Left cardiac atrium (tissue), 4 donors: ENCODE results near the gene NAT14. TPM values are rescaled to one million over a fixed set of nuclear protein-coding genes. Genes with fewer than 3 reads are reported as not detected.
A peak's percentile ranks its signal among the peaks of the same experiment; 100 is the strongest.

ENCODE experiments used
- ATAC-seq, 2 donors: fragments of 200-7000 bp; cut with Tn5 transposase; one replicate each; pipeline ENCODE4 v1.9.1; 2020; ENCODE audit warnings: mild to moderate bottlenecking in 2 of 2, moderate library complexity in 2 of 2
- DNase-seq: peaks from one replicate; pipeline ENCODE4 v3.0.0-alpha.2; 2020
- intact Hi-C, 2 donors: fragments of 100-400 bp; cut with DNase I; formaldehyde crosslinking; loops; one replicate each; pipeline versions ENCODE4 v1.14.1 to v1.15.1; 2022 to 2023
- total RNA-seq, 2 donors: library from RNA; stranded (reverse); fragmentation: NEBNext Ultra II Directional; extraction: Animal tissue kit (Norgen Biotek cat#: 25700); gene quantifications; one replicate each; pipeline ENCODE4 v1.2.1, GENCODE V29; 2021
- donor health status: DM: no; HTN: yes; CAD: no.
- donor health status: DM: no; HTN: yes; CAD: no; lungs with severe emphysema.
- donor health status: DM: yes; HTN: yes; CAD: no.
- donor health status: Dilated cardiomyopathy.

Gene NAT14
- total RNA-seq, 2 donors from 2014 or later: 9.2 to 13.7 TPM

DNA sequence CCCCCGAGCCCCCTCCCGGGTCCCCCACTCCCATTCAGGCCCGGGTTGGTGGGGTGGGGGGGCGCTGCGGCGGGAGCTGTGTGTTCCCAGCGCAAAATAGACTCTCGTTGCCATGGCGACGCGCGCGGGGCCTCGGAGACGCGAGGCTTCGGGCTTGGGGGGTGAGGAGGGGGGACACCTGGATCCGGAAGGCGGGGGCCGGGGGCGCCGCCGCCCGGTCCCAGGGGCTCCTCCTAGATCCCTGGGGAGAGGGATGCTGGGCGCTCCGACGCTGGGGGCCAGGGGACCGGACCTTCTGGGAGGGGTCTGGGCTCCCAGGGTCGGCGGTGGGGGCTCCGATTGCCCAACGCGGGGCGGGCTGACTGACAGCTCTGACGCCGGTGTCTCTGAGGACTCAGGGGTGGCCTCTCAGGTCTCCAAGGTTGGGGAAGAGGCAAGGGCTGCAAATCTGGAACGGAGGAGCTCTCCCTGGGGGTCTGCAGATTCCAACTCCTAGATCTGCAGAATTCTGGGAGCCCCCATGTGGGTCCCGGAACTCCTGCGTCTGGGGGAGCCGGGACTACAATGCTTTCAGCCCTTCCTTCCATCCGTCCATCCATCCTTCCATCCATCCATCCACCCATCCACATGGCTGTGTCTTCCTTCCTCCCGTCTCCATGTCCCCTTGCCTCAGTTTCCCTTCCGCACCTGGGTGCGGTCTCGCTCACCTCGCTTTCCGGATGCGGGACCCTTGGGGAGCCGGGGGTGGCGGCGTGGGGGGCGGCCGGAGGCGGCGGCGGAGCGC lies 32.8 kb upstream of the NAT14 start:
- DNase-seq: no peak
- ATAC-seq: no peak
- intact Hi-C loops: no loop called here

DNA sequence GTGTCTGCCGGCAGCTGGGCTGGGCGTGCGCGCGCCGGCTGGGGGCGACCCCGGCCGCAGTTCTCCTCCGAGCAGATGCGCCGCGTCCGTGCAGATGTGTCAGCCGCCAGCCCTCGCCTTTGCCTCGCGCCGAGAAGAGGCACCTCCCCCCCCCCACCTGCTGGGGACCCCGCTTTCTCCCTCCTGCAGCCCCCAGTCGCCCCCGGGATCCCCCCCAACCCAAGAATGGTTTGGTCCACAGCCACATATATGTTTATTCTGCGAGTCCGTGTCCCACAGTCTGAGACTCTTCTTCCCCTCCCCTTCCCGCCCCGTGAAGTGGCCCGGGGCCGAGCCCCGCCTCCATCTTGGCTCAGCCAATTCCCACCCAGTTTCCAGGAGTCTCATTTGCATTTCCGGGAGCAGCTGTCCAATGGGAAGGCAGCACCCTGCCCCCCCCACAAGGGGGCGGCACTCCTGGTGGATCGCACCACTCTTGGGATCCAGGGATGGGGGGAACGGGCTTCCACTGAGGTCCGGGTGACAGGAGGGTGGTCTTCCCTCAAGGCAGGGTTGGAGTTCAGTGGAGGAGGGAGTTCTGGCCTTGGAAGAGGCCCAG lies 32.1 kb upstream of the NAT14 start:
- peak; percentile 79 for DNase-seq
- peak; percentile 87 to 90 for ATAC-seq
- intact Hi-C loops: no loop called here

DNA sequence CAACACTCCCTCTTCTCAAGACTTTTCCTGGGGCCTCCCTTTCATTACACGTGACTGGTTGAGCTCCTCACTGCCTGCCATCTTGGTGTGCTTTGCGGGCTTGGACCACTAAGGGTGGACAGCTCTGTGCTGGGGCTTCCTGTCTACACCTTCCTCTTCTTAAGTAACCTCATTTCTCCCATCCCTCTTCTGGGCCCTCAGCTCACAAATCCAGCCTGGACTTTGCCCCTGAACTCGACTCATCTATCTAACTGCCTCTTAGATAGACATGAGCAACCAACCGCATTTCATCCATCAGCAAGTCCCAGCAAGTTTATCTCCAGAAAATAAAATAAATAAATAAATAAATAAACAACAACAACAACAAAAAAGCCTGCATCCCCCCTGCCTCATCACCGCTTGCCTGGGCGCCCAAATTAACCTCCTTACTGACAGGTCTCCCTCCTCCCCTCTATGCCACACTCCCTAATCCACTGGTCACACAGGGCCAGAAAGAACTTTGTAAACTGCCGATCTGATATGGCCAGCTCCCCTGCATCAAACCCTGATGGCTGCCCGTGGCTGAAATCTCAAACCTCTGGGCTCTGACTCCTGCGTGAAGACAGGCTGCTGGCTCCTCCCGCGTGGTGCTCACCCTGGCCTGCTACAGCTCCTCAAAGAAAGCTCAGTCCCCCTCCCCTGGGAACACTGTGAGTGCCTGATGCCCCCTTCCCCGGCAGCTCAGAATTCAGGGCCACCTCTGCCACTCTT lies 31.3 kb upstream of the NAT14 start:
- ATAC-seq (no peak), DNase-seq (no peak)
- intact Hi-C loops: no loop called here

DNA sequence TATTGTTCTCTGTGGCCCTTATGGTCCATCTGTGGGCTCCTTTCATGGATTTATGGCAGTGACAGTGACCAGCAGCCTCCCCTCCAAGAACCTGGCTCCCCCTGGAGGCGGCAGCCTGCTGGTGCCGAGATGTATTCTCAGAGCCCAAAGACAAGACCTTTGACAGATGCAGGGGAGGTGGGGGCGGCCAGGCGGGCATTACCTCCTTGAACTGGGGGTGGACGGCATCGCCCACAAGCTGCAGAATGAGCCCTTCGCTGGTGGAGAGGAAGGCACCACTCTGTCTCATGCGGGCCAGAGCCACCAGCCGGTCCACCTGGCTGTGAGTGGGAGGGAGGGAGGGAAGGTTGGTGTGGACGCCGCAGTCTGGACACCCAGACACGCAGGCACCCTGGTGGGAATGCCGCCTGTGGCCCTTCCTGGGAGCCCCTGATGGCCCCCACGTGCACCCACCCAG lies 30.2 kb upstream of the NAT14 start:
- ATAC-seq: no peak
- intact Hi-C loops: no loop called here
- no peak for DNase-seq

DNA sequence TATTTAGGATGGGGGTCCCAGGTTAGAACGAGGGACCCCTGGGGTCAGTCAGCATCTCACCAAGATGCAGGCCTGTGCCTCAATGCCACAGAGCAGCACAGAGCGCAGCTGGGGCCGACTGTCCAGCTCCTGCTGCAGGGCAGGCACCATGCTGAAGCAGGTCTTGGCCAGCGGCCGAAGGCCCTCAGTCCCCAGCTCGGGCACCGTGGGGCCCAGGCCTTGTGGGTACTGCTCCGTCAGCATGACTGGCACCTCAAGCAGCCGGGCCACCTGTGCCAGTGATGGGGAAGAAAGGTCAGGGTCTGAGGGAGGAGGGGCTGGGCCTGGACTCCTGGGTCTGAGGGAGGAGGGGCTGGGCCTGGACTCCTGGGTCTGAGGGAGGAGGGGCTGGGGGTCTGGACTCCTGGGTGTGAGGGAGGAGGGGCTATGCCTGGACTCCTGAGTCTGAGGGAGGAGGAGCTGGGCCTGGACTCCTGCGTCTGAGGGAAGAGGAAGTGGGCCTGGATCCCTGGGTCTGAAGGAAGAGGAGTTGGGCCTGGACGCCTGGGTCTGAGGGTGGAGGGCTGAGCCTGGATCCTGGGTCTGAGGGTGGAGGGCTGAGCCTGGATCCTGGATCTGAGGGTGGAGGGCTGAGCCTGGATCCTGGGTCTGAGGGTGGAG lies 29.3 kb upstream of the NAT14 start:
- DNase-seq (no peak), ATAC-seq (no peak)
- intact Hi-C loops: no loop called here

DNA sequence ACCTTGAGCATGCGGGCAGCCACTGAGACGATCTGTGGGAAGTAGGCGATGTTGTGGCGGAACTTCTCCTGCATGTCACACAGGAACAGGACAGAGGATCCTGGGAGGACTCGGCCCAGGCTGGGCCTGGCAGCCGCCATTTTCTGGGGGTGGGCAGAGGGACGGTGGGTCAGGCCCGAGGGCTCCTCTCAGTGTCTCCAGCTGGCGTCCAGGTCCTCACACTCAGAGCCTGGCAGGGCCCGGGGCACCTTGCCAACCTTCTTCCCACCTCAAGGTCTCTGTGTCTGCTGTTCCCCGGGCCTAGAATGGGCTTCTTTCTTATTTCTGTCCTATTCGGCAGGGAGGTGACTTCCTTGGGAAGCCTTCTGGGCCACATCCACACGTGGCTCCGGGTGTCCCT lies 28.6 kb upstream of the NAT14 start:
- intact Hi-C loops: no loop called here
- DNase-seq (no peak), ATAC-seq (no peak)

DNA sequence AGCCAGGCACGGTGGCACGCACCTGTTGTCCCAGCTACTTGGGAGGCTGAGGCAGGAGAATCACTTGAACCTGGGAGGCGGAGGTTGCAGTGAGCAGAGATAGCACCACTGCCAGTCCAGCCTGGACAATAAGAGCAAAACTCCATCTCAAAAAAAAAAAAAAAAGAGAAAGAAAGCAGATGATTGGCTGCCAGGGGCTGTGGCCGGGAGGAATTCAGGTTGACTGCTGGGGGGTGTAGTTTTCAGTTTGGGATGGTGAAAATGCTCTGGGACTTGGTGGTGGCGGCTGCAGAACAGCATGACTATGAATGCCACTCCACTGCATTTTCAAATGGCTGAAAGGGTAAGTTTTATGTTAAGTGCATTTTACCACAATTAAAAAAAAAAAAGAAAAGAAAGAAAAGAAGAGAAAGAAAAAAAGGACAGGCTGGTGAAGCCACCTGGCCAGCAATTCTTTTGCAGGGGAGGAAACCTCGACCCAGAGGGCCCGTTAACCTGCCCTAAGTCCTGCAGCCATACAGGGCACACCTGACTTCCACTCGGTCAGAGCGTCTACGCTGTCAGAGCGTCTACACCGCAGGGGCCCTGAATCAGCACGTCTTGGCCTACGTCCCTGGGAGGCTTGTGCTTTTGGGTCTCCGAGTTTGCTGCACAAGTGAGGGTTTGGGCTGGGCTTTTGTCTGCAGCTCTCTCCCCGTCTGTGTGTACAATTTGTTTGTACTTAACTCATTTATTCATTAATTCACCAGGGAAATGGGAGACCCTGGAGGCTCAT lies 27.1 kb upstream of the NAT14 start:
- intact Hi-C loops: no loop called here
- ATAC-seq: no peak
- DNase-seq: no peak

DNA sequence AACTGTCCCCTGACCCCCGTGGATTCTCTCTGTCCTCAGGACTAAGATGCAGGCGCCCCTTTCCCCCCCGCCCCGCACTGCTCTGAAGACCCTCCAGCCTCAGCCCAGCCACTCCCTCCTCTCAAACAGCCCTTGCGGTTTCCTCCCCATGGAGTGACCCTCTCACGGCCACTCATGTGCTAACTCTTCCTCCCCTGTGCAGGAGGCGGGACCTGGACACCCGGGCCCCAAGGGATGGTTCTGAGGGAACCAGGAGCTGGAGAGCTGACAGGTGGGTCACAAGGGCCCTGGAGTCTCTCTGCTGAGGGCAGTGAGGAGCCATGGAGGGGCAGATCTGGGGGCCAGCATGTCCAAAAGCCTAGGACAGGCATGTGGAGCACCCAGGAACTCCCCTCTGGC lies 25.4 kb upstream of the NAT14 start:
- intact Hi-C loops: no loop called here
- no peak for DNase-seq
- ATAC-seq: no peak

DNA sequence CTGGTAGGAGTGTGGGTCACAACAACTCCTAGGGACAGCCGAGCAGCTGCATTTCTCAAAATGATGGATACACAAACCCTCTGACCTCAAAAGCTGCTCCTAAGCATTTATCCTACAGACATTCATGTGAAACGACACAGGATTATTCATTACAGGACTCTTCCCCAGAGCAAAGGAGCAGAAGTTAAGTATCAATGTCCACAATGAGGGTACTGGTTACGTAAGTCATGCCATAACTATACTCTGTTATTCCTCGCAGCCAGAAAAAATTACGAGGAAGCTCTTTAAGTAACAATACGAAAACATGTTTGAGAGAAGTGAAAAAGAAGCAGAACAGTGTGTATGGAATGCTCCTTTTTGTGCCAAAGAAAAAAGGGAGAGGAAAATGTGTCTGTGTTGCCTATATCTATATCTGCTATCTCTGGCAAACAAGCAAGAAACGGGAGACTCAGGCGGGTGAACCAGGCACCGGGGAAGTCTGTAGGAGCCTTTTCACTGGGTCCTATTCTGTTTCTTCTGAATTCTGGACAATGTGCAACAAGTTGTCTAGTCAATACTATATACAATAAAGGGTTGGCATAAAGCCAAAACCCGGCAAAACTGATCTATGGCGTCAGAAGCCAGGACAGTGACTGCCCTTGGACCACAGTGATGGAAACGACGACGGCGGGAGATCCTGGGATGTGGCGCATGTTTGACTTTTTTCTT lies 24.9 kb upstream of the NAT14 start:
- ATAC-seq (no peak), DNase-seq (no peak)
- intact Hi-C loops: no loop called here

DNA sequence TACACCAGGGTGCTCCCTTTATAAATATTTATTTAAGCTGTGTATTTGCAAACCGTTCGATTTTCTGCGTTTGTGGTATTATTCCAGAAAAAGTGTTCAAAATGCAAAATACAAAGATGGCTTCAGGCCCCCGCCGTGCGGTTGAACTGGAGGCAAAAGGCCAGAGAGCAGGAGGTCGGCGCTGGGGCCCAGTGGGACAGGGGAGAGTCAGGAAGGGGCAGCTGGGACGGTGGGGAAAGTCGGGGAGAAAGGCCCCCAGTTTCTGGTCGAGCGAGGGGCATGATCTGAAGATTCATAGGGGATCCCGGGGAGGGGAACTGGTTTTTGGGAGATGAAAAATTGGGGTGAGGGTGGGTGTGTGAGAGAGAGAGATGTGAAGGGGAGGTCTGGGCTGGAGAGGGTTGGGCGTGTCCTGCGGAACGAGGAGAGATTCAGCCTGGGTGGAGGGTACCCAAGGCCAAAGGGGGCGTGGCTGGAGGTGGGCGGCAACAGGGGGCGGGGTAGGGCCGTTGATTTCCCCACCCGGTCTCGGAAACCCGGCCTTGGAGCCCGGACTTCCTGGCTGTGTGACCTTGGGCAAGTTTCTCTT lies 24.2 kb upstream of the NAT14 start:
- intact Hi-C loops: no loop called here
- ATAC-seq (peak; percentile 80 to 85), DNase-seq (peak; percentile 87)

DNA sequence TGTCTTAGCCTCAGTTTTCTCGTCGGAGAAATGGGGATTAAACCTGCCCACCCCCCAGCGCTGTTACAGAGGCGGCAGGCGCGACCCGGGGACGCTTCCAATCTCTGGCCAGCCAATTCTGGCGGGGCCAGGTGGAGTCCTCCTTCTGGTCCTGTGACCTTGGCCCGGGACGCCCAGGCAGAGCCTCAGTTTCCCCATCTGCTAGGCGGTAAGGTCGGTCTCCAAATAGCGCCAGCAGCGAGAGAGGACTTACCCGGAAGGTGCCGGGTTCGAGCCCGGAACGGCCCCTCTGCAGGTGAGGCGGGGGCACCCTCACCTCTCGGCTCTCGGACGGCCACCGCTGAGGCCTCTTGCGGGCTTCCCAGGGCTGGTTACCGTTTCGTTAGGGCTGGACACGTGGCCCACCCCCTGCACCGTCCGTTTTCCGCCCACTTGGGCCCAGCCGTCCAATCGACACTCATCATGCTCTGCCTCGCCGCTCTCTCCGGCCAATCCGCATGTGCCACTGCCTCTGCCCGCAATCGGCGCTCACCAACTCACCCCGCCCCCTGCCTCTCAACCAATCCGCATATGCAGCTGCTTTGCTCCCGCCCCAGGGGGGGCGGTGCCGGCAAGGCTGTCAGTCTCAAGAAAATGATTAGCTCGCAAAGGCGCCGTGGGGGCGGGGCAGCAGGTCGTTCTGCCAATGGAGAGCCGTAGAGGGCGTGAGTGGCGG lies 23.6 kb upstream of the NAT14 start, which contains the start of gene ISOC2:
TSS of gene ISOC2 (minus strand) at position 384 of the 715 bp plus-strand sequence. CDS start 5,156 bp downstream, outside the sequence.
- intact Hi-C loops: no loop called here
- DNase-seq: peak; percentile 100
- ATAC-seq: peak; percentile 96 to 97

DNA sequence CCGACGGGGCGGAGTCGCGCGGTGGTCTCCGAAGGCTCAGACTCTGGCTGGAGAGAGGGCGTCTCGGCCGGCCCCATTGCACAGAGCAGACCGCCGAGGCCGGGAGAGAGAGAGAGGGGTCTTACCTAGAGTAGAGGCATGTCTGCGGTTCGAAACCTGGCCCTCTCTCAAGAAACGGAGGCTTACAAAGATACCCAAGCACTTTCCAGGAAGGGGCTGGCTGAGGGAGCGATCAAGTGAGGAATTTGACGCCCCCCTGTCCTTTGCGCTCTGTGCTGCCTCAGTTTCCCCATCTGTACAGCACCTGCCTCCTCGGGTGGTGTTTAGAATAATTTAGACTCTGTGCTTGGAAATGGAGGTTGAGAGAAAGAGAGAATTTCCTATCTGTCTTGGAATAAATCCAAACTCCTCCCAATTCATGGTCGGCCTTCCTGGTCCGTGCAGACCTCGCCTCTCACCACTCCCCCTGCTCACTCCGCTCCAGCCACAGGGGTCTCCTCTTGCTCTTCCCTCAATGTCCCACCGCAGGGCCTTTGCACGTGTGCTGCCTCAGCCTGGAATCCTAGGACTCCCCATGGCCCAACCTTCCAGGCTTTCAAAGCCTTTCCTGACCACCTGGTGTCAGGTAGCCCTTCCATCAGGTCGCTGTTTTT lies 22.9 kb upstream of the NAT14 start:
- DNase-seq (no peak), ATAC-seq (peak in 1 of 2 donors; percentile 4)
- intact Hi-C loops: no loop called here

DNA sequence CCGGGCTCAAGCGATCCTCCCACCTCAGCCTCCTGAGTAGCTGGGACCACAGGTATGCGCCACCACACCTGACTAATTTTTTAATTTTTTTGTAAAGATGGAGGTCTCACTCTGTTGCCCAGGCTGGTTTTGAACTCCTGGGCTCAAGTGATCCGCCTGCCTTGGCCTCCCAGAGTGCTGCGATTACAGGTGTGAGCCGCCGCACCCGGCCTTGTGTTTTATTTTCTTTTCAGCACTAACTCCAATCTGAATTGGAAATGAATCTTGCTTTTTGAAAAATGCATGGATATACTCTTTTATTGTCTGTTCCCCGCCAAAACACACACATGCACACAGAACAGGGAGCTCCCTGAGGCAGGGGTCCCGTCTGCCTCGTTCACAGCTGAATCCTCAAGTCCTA lies 22.3 kb upstream of the NAT14 start:
- intact Hi-C loops: no loop called here

DNA sequence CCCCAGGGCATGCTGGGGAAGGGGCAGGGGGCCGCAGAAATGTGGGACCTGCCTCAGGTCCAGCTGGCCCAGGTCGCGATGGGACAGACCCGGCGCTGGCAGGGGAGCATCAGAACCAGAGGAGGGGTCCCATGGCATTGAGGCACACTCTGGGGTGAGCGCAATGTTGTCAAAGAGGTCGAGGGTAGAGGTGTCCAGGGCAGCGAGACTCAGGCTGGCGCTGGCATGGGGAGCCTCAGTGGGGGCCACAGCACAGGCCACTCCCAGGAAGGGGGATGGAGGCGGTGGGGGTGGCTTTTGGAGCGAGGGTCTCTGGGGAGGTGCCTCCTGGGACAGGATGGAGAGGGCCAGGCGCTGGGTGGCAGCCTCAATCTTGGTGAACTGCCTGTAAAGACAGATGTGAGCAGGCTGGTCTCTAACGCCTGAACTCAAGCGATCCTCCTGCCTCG lies 21.4 kb upstream of the NAT14 start:
- no peak for ATAC-seq
- intact Hi-C loops: no loop called here

More for the DNA sequence above, 22.3 kb upstream of the NAT14 start:
- DNase-seq (no peak), ATAC-seq (no peak)

DNA sequence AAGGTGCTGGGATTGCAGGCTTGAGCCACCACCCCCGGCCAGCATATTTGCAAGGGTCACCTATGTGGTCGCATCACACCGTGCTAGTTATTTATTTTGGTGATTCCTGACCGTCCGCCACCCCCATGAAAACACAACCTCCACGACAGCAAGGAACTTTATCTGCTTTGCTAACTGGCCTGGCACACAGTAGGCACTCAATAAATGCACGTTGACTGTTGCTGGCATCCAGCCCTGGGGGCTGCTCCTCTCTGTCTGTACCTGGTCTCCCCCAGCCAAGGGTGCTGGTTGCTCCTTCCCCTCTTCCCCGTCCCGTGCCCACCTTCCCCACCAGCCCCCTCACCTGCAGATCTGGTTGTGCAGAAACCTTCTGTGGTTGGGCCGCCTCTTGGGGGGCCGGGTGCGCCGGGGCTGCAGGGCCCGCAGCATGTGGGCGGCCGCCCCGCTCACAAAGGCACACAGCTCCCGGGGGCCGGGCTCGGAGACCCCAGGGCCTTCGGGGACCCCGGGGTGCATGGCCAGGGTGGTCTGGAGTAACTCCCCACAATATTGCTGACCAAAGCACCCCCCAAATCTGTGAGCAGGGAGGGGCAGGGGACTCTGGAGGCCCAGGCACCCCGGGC lies 20.8 kb upstream of the NAT14 start:
- ATAC-seq: no peak
- no peak for DNase-seq
- intact Hi-C loops: no loop called here

More for the DNA sequence above, 21.4 kb upstream of the NAT14 start:
- no peak for DNase-seq

DNA sequence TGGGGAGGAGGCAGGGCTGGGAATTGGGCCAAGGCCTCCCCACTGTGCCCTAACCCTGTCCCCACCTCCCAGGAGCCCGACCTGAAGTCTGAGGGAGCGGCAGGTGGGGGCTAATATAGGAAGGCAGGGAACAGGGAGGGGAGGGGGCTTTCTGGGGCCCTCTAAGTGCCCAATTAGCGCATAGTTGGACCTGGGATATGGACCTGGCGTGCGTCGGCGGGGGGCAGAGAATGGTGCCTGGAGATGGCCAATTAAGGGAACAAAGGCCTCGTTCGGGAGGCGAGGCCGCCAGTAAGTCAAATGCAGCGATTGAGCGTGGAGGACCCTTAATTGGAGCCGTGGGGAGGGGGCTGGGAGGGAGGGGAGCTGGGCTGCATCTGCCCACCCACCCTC lies 20.3 kb upstream of the NAT14 start, which contains the start of gene C19orf85:
TSS of gene C19orf85 (minus strand) at position 90 of the 393 bp plus-strand sequence. CDS start 197 bp downstream, outside the sequence.
- intact Hi-C loops: loop anchor here in 1 of 2 donors (5.0 kb wide), 1 partner anchor 38 kb away; no protein-coding TSS in a partner anchor
- no peak for DNase-seq

More for the DNA sequence above, 20.3 kb upstream of the NAT14 start, which contains the start of gene C19orf85:
- no peak for ATAC-seq
